Endothelial cell of umbilical vein (primary cell): ENCODE data around the gene FNIP1. TPM values are rescaled to one million over a fixed set of nuclear protein-coding genes. Genes with fewer than 3 reads are reported as not detected.

Experiments used
- BruUV-seq: library from RNA; stranded (reverse); fragments of 400-500 nt; replicated peaks from 2 replicates; lab custom pipeline; 2021; lab: Mats Ljungman, UMichigan
- CTCF ChIA-PET: fragments of 300-600, 350-600 bp; sonication (Branson Sonifier 250); formaldehyde crosslinking; loops from one replicate; lab custom pipeline; 2021; ENCODE audit warnings: antibody characterized with exemption, inconsistent platforms; lab: Charles Lee
- POLR2A ChIA-PET: fragments of 300-600, 350-600 bp; sonication (Branson Sonifier 250); formaldehyde crosslinking; loops from one replicate; lab custom pipeline; 2021; ENCODE audit warnings: antibody characterized with exemption, inconsistent platforms; lab: Charles Lee
- DNase-seq: peaks from one replicate; pipeline ENCODE4 v3.0.0-alpha.2; 2011; ENCODE audit warnings: low read depth, low spot score
- FAIRE-seq: peaks from 2 replicates; lab custom pipeline; 2011; peaks lifted over from hg19 to GRCh38; lab: Jason Lieb, UNC
- H2AFZ ChIP-seq: 2 replicates; pipeline ENCODE4 v1.6.0; 2012; ENCODE audit warnings: low read depth, low read length, control low read depth, inconsistent platforms
- H3K27ac ChIP-seq: 2 replicates; pipeline ENCODE4 v1.5.1; 2011; ENCODE audit warnings: low read depth, mild to moderate bottlenecking, control low read depth, low read length, moderate library complexity; ENCODE audit not compliant: insufficient read depth
- H3K27me3 ChIP-seq, 2 experiments: 2 replicates each; pipeline versions ENCODE4 v1.6.0 to v1.6.1; 2011; ENCODE audit warnings: low read length in 2 of 2, mixed read lengths in 1 of 2; ENCODE audit not compliant: control insufficient read depth in 2 of 2, insufficient read depth in 2 of 2
- H3K36me3 ChIP-seq, 2 experiments: 2 replicates in 1 of 2; 3 replicates in 1 of 2; pipeline ENCODE4 v1.5.1; 2011; ENCODE audit warnings: low read length in 2 of 2, mild to moderate bottlenecking in 1 of 2, moderate library complexity in 1 of 2; ENCODE audit not compliant: control insufficient read depth in 2 of 2, insufficient read depth in 2 of 2; ENCODE audit errors: extremely low read depth in 1 of 2
- H3K4me1 ChIP-seq: 3 replicates; pipeline ENCODE4 v1.5.1; 2011; ENCODE audit warnings: mild to moderate bottlenecking, low read length; ENCODE audit not compliant: control insufficient read depth, insufficient read depth; ENCODE audit errors: extremely low read depth
- H3K4me2 ChIP-seq: 2 replicates; pipeline ENCODE4 v1.6.1; 2011; ENCODE audit warnings: low read length, control low read depth, mixed read lengths; ENCODE audit not compliant: insufficient read depth
- H3K4me3 ChIP-seq, 3 experiments: fragments of 200-600 bp in 1 of 3; sonication (generic), shearing (Covaris generic) in 1 of 3; replicated peaks in 1 of 3; 2 replicates each; pipeline ENCODE4 v1.5.1; 2011 to 2016; ENCODE audit warnings: control low read depth in 3 of 3, low read length in 3 of 3, mild to moderate bottlenecking in 2 of 3, inconsistent platforms in 1 of 3, low read depth in 1 of 3, moderate library complexity in 1 of 3; ENCODE audit not compliant: insufficient read depth in 1 of 3
- H3K79me2 ChIP-seq: 2 replicates; pipeline ENCODE4 v1.6.0; 2012; ENCODE audit warnings: low read length, inconsistent platforms; ENCODE audit not compliant: control insufficient read depth, insufficient read depth
- H3K9ac ChIP-seq: replicated peaks from 2 replicates; pipeline ENCODE3; 2011; ENCODE audit warnings: low read length, control low read depth; ENCODE audit not compliant: insufficient read depth; ENCODE audit errors: extremely low read depth
- H3K9me1 ChIP-seq: replicated peaks from 3 replicates; pipeline ENCODE4 v1.6.0; 2011; ENCODE audit warnings: mild to moderate bottlenecking, low read length; ENCODE audit not compliant: control insufficient read depth, insufficient read depth; ENCODE audit errors: extremely low read depth
- H3K9me3 ChIP-seq: replicated peaks from 2 replicates; pipeline ENCODE4 v1.5.1; 2012; ENCODE audit warnings: low read length, inconsistent platforms; ENCODE audit not compliant: control insufficient read depth, insufficient read depth
- H4K20me1 ChIP-seq: replicated peaks from 2 replicates; pipeline ENCODE3; 2011; ENCODE audit warnings: mild to moderate bottlenecking, low read length; ENCODE audit not compliant: control insufficient read depth, insufficient read depth; ENCODE audit errors: extremely low read depth
- CTCF ChIP-seq, 2 donors: IDR thresholded peaks; 1 replicate in 1 of 2; 2 replicates in 1 of 2; pipeline ENCODE4 v1.5.1; 2011; ENCODE audit warnings: low read length in 2 of 2, mild to moderate bottlenecking in 2 of 2, moderate library complexity in 2 of 2, control low read depth in 1 of 2, inconsistent platforms in 1 of 2, low read depth in 1 of 2; ENCODE audit not compliant: insufficient read depth in 1 of 2; ENCODE audit errors: extremely low read depth in 1 of 2
- EZH2 ChIP-seq: IDR thresholded peaks from 2 replicates; pipeline ENCODE4 v1.6.1; 2012; ENCODE audit warnings: borderline replicate concordance, low read depth, mild to moderate bottlenecking, moderate library complexity, low read length, inconsistent platforms; ENCODE audit not compliant: severe bottlenecking
- FOS ChIP-seq: IDR thresholded peaks from 2 replicates; pipeline ENCODE4 v1.6.1; 2011; ENCODE audit warnings: mild to moderate bottlenecking, low read length, moderate library complexity, borderline replicate concordance; ENCODE audit not compliant: insufficient read depth
- GATA2 ChIP-seq: IDR thresholded peaks from 2 replicates; pipeline ENCODE4 v1.7.0; 2011; ENCODE audit warnings: low read depth, mild to moderate bottlenecking, moderate library complexity, mixed read lengths, low read length; ENCODE audit not compliant: insufficient read length, insufficient read depth
- JUN ChIP-seq: IDR thresholded peaks from 2 replicates; pipeline ENCODE4 v1.6.1; 2011; ENCODE audit warnings: borderline replicate concordance, low read depth; ENCODE audit not compliant: insufficient read length, insufficient read depth
- MYC ChIP-seq: IDR thresholded peaks from one replicate; pipeline ENCODE4 v1.6.1; 2011; ENCODE audit warnings: mild to moderate bottlenecking, low read depth, low read length
- POLR2A ChIP-seq: IDR thresholded peaks from 2 replicates; pipeline ENCODE4 v1.6.1; 2012; ENCODE audit warnings: low read depth, mild to moderate bottlenecking, control low read depth, low read length
- POLR2AphosphoS5 ChIP-seq: IDR thresholded peaks from 2 replicates; pipeline ENCODE4 v1.6.1; 2012; ENCODE audit warnings: low read depth, mild to moderate bottlenecking, control low read depth, low read length, moderate library complexity; ENCODE audit not compliant: insufficient read depth
- dilution Hi-C: fragments of 300-500 bp; cut with MboI; formaldehyde crosslinking; loops from one replicate; pipeline ENCODE4 v1.15.0; 2019; ENCODE audit warnings: low sequenced_read_pairs; ENCODE audit not compliant: extremely low pct_ligation_motif_present
- intact Hi-C: fragments of 100-400 bp; cut with micrococcal nuclease; formaldehyde crosslinking; loops from one replicate; pipeline ENCODE4 v1.10.0; 2022
- polyA plus RNA-seq, 4 experiments: library from polyadenylated mRNA; depleted of rRNA in 3 of 4; stranded (reverse) in 3 of 4; unstranded in 1 of 4; fragments of >200 nt; gene quantifications; 2 replicates each; pipeline versions ENCODE4 v1.2.1 to v1.2.3, GENCODE V29; 2011 to 2012; ENCODE audit warnings: missing spikeins in 1 of 4
- total RNA-seq: library from RNA; stranded (reverse); gene quantifications from 2 replicates; pipeline ENCODE4 v1.2.3, GENCODE V29; 2021
- TF ChIP-seq, protein P1 (sequence below): IDR thresholded peaks from 2 replicates; pipeline ENCODE4 v1.6.1; 2011; ENCODE audit not compliant: insufficient read depth, insufficient read length

Gene FNIP1
- total and polyA plus RNA-seq, 2 donors (not counting 3 experiments of a cell fraction or from before 2014, with no cell fraction given): 5.9 to 27.3 TPM

- POLR2A ChIA-PET: interaction anchor here (0.8 kb wide), 1 partner anchor 176 kb away, joined by 3 read pairs; no protein-coding TSS in a partner anchor
- no peak overlapping the region for H3K4me2 ChIP-seq
- dilution Hi-C loops: no loop called here
Measured at GRCh38 chr5:131630208-131630962, 166.4 kb downstream of the FNIP1 start.

More at GRCh38 chr5:131630208-131630962, 166.4 kb downstream of the FNIP1 start:
- BruUV-seq: no TSS peak
- H3K9ac ChIP-seq: no peak overlapping the region
- DNase-seq (no peak), FAIRE-seq (no peak)
- H3K9me3 ChIP-seq: no peaks in the 10 kb centered on the region
- CTCF ChIA-PET: interaction anchor here (0.9 to 1.3 kb wide), 4 partner anchors 9 to 207 kb away, joined by 3 to 6 read pairs (median 3); no protein-coding TSS in a partner anchor
- H3K4me1 ChIP-seq: peaks cover 5% of the 10 kb centered on the region
- intact Hi-C loops: no loop called here
- H2AFZ ChIP-seq: no peak overlapping the region
- H3K27me3 ChIP-seq: no peaks in the 10 kb centered on the region
- no peak overlapping the region for H3K4me3 ChIP-seq
- no peaks in the 10 kb centered on the region for H4K20me1 ChIP-seq
- H3K36me3 ChIP-seq: no peaks in the 10 kb centered on the region
- peaks cover 87% of the 10 kb centered on the region for H3K79me2 ChIP-seq
- TF ChIP-seq POLR2AphosphoS5 (no peak), MYC (no peak), EZH2 (no peak), POLR2A (no peak), FOS (no peak), JUN (no peak), GATA2 (no peak), CTCF (IDR thresholded peaks at IDR 0.05; ENCODE audit: extremely low read depth in 1 of 2, insufficient read depth in 1 of 2, low read depth in 1 of 2, low read length in 2 of 2) (no peak)
- TF ChIP-seq, protein P1, sequence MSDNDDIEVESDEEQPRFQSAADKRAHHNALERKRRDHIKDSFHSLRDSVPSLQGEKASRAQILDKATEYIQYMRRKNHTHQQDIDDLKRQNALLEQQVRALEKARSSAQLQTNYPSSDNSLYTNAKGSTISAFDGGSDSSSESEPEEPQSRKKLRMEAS: no peak
- no peaks in the 10 kb centered on the region for H3K9me1 ChIP-seq
- H3K27ac ChIP-seq: no peak overlapping the region
